HG03442 (cell line): Measurements from ENCODE around the gene MAGEB3.

Source experiments
- ATAC-seq: cut with Tn5 transposase; IDR thresholded peaks from one replicate; pipeline ENCODE4 v1.9.1; 2021; ENCODE audit warnings: mild to moderate bottlenecking, moderate library complexity; ENCODE audit not compliant: unreplicated experiment

The MAGEB3 gene

DNA sequence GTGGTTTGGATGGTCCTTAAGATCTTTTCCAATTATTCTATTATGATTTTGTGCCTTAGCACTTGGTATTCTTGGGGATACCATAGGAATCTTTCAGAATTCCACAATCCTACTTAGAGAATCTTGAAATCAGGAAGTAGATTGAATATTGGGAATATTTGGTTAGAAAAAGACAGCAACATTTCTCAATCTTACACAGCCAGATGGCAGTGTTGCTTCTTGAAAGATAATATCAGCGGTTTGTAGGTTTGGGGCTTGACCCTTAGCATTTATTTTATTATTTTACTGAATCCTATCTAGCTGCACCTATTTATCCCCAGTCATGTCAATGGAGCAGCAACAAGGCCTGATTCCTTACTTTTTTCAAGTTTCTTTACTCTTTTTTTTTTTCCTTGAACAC is 45.0 kb downstream of the MAGEB3 start:
- ATAC-seq = no peak

DNA sequence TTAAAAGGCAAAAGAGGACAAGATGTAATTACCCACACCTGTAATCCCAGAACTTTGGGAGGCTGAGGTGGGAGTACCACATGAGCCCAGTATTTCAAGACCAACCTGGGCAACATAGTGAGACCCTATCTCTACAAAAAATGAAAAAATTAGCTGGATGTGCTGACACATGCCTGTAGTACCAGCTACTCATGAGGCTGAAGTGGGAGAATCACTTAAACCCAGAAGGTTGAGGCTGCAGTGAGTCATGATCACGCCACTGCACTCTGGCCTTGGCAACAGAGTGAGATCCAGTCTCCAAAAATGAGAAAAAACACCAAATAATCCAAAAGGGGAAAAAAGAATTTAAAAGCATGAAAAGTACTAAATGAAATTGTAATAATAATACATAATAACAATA is 47.9 kb downstream of the MAGEB3 start:
- ATAC-seq = no peak

DNA sequence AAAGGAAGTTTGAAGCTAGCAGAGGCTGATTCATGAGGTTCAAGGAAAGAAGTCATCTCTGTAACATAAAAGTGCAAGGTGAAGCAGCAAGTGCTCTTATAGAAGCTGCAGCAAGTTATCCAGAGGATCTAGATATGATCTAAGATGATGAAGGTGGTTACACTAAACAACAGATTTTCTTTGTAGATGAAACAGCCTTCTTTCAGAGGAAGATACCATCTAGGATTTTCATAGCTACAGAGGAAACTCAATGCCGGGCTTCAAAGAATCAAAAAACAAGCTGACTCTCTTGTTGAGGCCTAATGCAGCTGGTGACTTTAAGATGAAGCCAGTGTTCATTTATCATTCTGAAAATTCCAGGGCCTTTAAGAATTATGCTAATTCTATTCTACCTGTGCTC is 50.0 kb downstream of the MAGEB3 start:
- ATAC-seq = no peak

DNA sequence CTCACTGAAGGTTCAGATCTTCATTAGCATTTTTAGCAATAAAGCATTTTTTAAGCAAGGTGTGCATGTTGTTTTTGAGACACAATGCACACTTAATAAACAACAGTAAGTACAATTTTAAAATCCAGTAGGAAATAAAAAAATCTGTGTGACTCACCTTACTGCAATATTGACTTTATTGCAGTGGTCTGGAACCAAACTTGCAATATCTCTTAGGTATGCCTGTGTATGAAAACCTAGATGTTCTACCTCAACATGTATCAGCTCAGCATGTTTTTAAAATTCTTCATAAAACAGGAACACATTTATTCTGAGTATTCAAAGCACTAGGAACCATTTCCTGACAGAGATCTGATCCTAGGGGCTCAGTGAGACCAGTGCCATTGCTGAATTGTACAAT is 52.1 kb downstream of the MAGEB3 start:
- ATAC-seq = no peak

DNA sequence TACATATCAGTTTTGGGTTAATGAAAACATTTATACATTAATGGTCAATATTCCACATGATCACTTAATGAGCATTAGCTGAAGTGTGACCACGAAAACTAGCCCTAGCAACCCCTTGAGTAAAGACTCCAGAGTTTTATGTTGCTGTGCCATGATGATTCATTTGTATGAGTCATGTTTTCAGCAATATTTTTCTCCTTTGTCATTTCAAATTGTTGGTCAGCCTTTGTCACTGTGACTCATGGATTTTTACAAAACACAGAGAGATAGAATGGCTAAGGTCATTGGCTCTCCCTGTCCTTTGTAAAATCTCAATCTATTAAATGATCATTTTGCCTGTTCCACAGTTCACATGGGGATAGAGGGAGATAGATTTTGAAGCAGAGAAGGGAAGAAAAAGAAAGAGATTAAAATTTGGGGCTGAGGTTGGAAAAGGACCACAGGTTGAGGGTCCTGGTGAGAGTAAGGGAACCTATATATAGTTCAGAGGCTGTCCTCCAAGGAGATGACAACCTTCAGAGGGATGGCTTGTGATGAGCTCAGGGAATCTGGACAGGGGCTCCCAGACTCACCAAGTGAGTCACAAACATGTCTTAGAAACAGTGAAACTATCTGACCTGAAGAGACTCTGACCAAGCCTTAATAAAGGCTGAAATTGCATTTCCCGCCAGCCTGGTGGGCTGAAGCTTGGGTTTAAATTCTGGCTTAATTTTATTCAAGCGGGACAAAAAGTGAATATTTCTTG is 53.2 kb downstream of the MAGEB3 start:
- peak; percentile 50 for ATAC-seq
